CD14-positive monocyte (primary cell): ENCODE measurements around the gene DNAJA4. TPM values are rescaled to one million over a fixed set of nuclear protein-coding genes. Genes with fewer than 3 reads are reported as not detected.

ENCODE experiments used
- DNase-seq, 3 donors: peaks; one replicate each; pipeline ENCODE4 v3.0.0-alpha.2; 2011 to 2022
- H2AFZ ChIP-seq: 2 replicates; pipeline ENCODE4 v1.6.0; 2012; ENCODE audit warnings: mild to moderate bottlenecking, low read depth, low read length, inconsistent platforms; ENCODE audit not compliant: insufficient read depth, poor library complexity, severe bottlenecking
- H3K27ac ChIP-seq, 2 donors: 1 replicate in 1 of 2; 2 replicates in 1 of 2; pipeline ENCODE4 v1.5.1; 2012 to 2013; ENCODE audit warnings: low read length in 2 of 2, control low read depth in 1 of 2, inconsistent platforms in 1 of 2, low read depth in 1 of 2, mild to moderate bottlenecking in 1 of 2
- H3K27me3 ChIP-seq, 2 donors: one replicate each; pipeline versions ENCODE4 v1.6.0 to v1.6.1; 2011 to 2013; ENCODE audit warnings: low read length in 2 of 2; ENCODE audit not compliant: control insufficient read depth in 2 of 2, insufficient read depth in 2 of 2
- H3K36me3 ChIP-seq, 2 donors: replicated peaks in 1 of 2; 1 replicate in 1 of 2; 2 replicates in 1 of 2; pipeline versions ENCODE4 v1.5.1 to v1.6.1; 2012 to 2013; ENCODE audit warnings: low read length in 2 of 2, control low read depth in 1 of 2, inconsistent platforms in 1 of 2, mild to moderate bottlenecking in 1 of 2; ENCODE audit not compliant: insufficient read depth in 2 of 2, control insufficient read depth in 1 of 2
- H3K4me1 ChIP-seq, 2 donors: 1 replicate in 1 of 2; 2 replicates in 1 of 2; pipeline versions ENCODE4 v1.5.1 to v1.6.1; 2012 to 2013; ENCODE audit warnings: low read length in 2 of 2, control low read depth in 1 of 2, inconsistent platforms in 1 of 2, mild to moderate bottlenecking in 1 of 2, moderate library complexity in 1 of 2; ENCODE audit not compliant: insufficient read depth in 2 of 2, control insufficient read depth in 1 of 2
- H3K4me2 ChIP-seq: replicated peaks from 2 replicates; pipeline ENCODE3; 2012; ENCODE audit warnings: low read length, moderate library complexity, mild to moderate bottlenecking; ENCODE audit not compliant: poor library complexity, severe bottlenecking; ENCODE audit errors: extremely low read depth
- H3K4me3 ChIP-seq, 3 experiments: fragments of 200-600 bp in 1 of 3; sonication (generic) in 1 of 3; replicated peaks in 1 of 3; 1 replicate in 2 of 3; 2 replicates in 1 of 3; pipeline ENCODE4 v1.5.1; 2011 to 2013; ENCODE audit warnings: low read length in 3 of 3, mild to moderate bottlenecking in 3 of 3, control low read depth in 2 of 3, low read depth in 2 of 3, inconsistent platforms in 1 of 3, moderate library complexity in 1 of 3
- H3K79me2 ChIP-seq: 2 replicates; pipeline ENCODE4 v1.6.0; 2012; ENCODE audit warnings: mild to moderate bottlenecking, control low read depth, inconsistent platforms, low read length, moderate library complexity; ENCODE audit not compliant: insufficient read depth
- H3K9ac ChIP-seq: 2 replicates; pipeline ENCODE4 v1.6.0; 2017; ENCODE audit warnings: low read length, mild to moderate bottlenecking; ENCODE audit not compliant: insufficient read depth, poor library complexity, severe bottlenecking
- H3K9me3 ChIP-seq, 2 donors: replicated peaks in 1 of 2; 1 replicate in 1 of 2; 2 replicates in 1 of 2; pipeline versions ENCODE4 v1.5.1 to v1.6.1; 2012 to 2013; ENCODE audit warnings: low read length in 2 of 2, control low read depth in 1 of 2; ENCODE audit not compliant: control insufficient read depth in 1 of 2, insufficient read depth in 1 of 2
- H4K20me1 ChIP-seq: 2 replicates; pipeline ENCODE4 v1.6.0; 2012; ENCODE audit warnings: mild to moderate bottlenecking, low read length, control low read depth, moderate library complexity; ENCODE audit not compliant: insufficient read depth
- H3K27ac Mint-ChIP-seq, 7 donors: one replicate each; pipeline ENCODE4 v1.8.0; 2020; ENCODE audit warnings: mild to moderate bottlenecking in 7 of 7, mixed read lengths in 7 of 7, moderate library complexity in 6 of 7, inconsistent platforms in 2 of 7
- H3K27me3 Mint-ChIP-seq, 3 donors: one replicate each; pipeline ENCODE4 v1.8.0; 2021 to 2022; ENCODE audit warnings: low read depth in 3 of 3, mild to moderate bottlenecking in 3 of 3, mixed read lengths in 3 of 3, moderate library complexity in 3 of 3, inconsistent platforms in 1 of 3
- H3K36me3 Mint-ChIP-seq, 2 donors: one replicate each; pipeline ENCODE4 v1.8.0; 2020; ENCODE audit warnings: mixed read lengths in 2 of 2, inconsistent platforms in 1 of 2, mild to moderate bottlenecking in 1 of 2
- H3K4me1 Mint-ChIP-seq: one replicate; pipeline ENCODE4 v1.8.0; 2020; ENCODE audit warnings: mild to moderate bottlenecking, mixed read lengths
- H3K4me3 Mint-ChIP-seq, 2 donors: one replicate each; pipeline ENCODE4 v1.8.0; 2020; ENCODE audit warnings: mild to moderate bottlenecking in 2 of 2, mixed read lengths in 2 of 2, moderate library complexity in 1 of 2
- H3K9me3 Mint-ChIP-seq, 7 donors: one replicate each; pipeline ENCODE4 v1.8.0; 2020 to 2022; ENCODE audit warnings: mixed read lengths in 7 of 7, mild to moderate bottlenecking in 6 of 7, moderate library complexity in 6 of 7, inconsistent platforms in 2 of 7
- WGBS: methylation state at CpG from one replicate; pipeline ENCODE4 v1.1.5; 2013; ENCODE audit warnings: missing lambda C conversion rate; ENCODE audit not compliant: insufficient coverage; 5-methylcytosine and 5-hydroxymethylcytosine counted together
- intact Hi-C, 2 donors: fragments of 100-400 bp; cut with micrococcal nuclease; formaldehyde crosslinking; loops; one replicate each; pipeline versions ENCODE4 v1.15.0 to v1.15.1; 2023
- polyA plus RNA-seq, 3 donors: library from polyadenylated mRNA; depleted of rRNA in 1 of 3; unstranded in 2 of 3; stranded (reverse) in 1 of 3; fragments of 300-500 nt in 2 of 3; fragments of >200 nt in 1 of 3; fragmentation: Illumina TruSeq in 2 of 3; gene quantifications; 1 replicate in 2 of 3; 2 replicates in 1 of 3; pipeline ENCODE4 v1.2.3, GENCODE V29; 2012 to 2021
- TF ChIP-seq, protein P1 (sequence below): fragments of 200-600 bp; IDR thresholded peaks from one replicate; pipeline ENCODE4 v1.8.0; 2022; ENCODE audit warnings: antibody characterized with exemption, mild to moderate bottlenecking

Gene DNAJA4
- polyA plus RNA-seq, 3 donors = 2.4 to 20.9 (median 2.5) TPM

DNA sequence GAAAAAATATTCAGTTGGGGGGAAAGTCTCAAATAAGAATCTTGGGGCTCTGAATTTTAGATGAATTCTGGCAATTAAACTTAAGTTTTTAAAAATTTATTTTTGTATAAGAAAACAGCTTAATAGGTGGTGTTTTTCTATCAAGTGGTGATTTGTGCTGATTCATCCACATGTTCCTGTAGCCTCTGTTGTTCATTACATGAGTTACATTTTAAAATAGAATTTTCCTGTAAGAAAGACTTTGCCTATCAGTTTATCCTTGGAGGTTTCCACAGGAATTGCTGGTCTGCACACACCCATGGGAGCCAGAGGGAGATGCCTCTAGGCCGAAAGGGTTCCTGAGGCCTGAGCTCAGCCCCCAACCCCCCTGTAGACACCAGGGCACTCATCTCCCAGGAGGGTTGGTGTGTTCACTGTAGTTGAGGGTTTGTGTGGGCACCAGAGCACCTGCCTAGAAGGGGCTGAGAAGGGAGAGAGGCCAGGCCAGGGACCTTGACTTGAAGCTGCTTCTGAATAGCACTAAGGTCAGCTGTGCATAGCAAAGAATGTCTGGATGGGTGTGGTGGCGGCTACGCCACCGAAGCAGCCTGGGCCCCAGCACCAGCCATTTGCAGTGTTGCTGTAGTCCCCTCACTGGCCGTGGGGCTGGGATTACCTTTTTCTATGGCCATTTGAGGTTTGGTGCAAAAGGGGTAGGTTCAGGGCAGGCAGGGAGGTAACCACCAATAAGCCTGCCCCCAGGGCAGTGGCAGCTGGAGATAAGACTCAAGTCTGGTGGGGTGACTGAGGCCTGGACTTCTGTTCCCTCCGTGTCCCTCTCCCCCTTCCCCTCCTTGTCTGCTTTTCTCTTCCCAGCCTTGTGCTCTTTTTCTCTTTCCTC, 11.9 kb downstream of the DNAJA4 start:
- H3K9ac ChIP-seq = no peak overlapping the region
- no peak overlapping the region for H3K4me2 ChIP-seq
- intact Hi-C loops = no loop called here
- WGBS = 90% methylated on average over 4 of the region's 6 CpGs
- H3K27ac ChIP-seq = no peak overlapping the region
- no peak overlapping the region for H3K4me3 ChIP-seq
- no peaks in the 10 kb centered on the region for H3K9me3 Mint-ChIP-seq
- no peak overlapping the region for H3K27ac Mint-ChIP-seq
- DNase-seq = no peak
- H3K27me3 Mint-ChIP-seq = peaks cover 0 to 1% (median 0%) of the 10 kb centered on the region in 3 donors
- H3K4me1 ChIP-seq = peaks cover 9% of the 10 kb centered on the region in 2 donors
- TF ChIP-seq, protein P1, sequence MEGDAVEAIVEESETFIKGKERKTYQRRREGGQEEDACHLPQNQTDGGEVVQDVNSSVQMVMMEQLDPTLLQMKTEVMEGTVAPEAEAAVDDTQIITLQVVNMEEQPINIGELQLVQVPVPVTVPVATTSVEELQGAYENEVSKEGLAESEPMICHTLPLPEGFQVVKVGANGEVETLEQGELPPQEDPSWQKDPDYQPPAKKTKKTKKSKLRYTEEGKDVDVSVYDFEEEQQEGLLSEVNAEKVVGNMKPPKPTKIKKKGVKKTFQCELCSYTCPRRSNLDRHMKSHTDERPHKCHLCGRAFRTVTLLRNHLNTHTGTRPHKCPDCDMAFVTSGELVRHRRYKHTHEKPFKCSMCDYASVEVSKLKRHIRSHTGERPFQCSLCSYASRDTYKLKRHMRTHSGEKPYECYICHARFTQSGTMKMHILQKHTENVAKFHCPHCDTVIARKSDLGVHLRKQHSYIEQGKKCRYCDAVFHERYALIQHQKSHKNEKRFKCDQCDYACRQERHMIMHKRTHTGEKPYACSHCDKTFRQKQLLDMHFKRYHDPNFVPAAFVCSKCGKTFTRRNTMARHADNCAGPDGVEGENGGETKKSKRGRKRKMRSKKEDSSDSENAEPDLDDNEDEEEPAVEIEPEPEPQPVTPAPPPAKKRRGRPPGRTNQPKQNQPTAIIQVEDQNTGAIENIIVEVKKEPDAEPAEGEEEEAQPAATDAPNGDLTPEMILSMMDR = no peak
- peaks cover 57 to 70% of the 10 kb centered on the region in 2 donors for H3K36me3 ChIP-seq
- no peaks in the 10 kb centered on the region for H3K79me2 ChIP-seq
- no peaks in the 10 kb centered on the region for H4K20me1 ChIP-seq
- H3K4me1 Mint-ChIP-seq = peaks cover 9% of the 10 kb centered on the region
- no peak overlapping the region for H3K4me3 Mint-ChIP-seq
- H3K9me3 ChIP-seq = no peaks in the 10 kb centered on the region
- H3K27me3 ChIP-seq = no peaks in the 10 kb centered on the region
- H3K36me3 Mint-ChIP-seq = peaks cover 51 to 62% of the 10 kb centered on the region in 2 donors
- no peak overlapping the region for H2AFZ ChIP-seq

DNA sequence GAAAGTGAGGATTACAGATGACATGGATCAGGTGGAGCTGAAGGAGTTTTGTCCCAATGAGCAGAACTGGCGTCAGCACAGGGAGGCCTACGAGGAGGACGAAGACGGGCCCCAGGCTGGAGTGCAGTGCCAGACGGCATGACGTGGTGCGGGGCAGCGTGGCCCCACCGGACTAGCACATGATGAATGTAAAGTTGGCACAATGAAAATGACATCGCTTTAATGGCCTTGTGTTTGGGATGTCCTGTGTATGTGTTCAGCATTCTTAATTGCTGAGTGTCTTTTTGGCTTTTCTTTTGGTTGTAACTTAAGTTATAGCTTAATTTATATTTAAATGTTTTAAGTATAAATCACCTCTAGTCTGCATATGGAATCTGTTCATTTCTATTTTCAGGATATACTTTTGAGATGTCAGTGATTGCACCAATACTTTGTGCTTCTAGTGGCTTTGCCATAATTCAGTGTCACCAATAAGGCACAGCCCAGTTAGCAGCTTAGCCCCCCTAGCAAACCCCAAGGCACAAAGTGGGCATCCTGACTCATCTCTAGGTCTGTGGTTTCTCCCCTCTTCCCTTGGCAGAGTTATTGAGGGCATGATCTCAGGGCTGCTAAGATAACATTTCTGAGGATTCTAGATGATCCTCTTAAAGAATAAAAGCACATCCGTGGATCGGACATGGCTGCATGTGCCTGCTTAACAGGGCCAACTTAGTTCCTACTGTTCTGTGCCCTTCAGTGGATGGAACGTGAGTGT, 16.1 kb downstream of the DNAJA4 start:
- Histone ChIP-seq H3K79me2 (no peaks in the 10 kb centered on the region), H3K4me3 (no peak overlapping the region), H3K9ac (no peak overlapping the region), H3K27ac (no peak overlapping the region), H2AFZ (no peak overlapping the region), H4K20me1 (no peaks in the 10 kb centered on the region), H3K36me3 (peaks cover 64 to 76% of the 10 kb centered on the region in 2 donors), H3K9me3 (no peaks in the 10 kb centered on the region), H3K4me2 (no peak overlapping the region), H3K4me1 (peaks cover 9% of the 10 kb centered on the region in 2 donors), H3K27me3 (no peaks in the 10 kb centered on the region)
- no peaks in the 10 kb centered on the region for H3K27me3 Mint-ChIP-seq
- intact Hi-C loops = no loop called here
- H3K9me3 Mint-ChIP-seq = no peaks in the 10 kb centered on the region
- TF ChIP-seq, protein P1 = no peak
- peaks cover 9% of the 10 kb centered on the region for H3K4me1 Mint-ChIP-seq
- H3K4me3 Mint-ChIP-seq = no peak overlapping the region
- 97% methylated on average over 13 of the region's 13 CpGs for WGBS
- peak overlapping the region in 1 of 7 donors; percentile 60 for H3K27ac Mint-ChIP-seq
- DNase-seq = no peak
- peaks cover 57 to 77% of the 10 kb centered on the region in 2 donors for H3K36me3 Mint-ChIP-seq
